Breast epithelium (tissue), 4 donors: Measurements from ENCODE around the gene GREM2. TPM values are rescaled to one million over a fixed set of nuclear protein-coding genes. Genes with fewer than 3 reads are reported as not detected.

Experiments
- DNase-seq, 2 donors: peaks; one replicate each; pipeline ENCODE4 v3.0.0-alpha.2; 2019; ENCODE audit warnings: low spot score in 2 of 2
- H3K27ac ChIP-seq, 2 donors: fragments of 200-600 bp; sonication (generic) in 1 of 2; one replicate each; pipeline ENCODE4 v1.5.1; 2016 to 2019; ENCODE audit warnings: mild to moderate bottlenecking in 1 of 2
- H3K27me3 ChIP-seq, 2 donors: fragments of 200-600 bp; sonication (generic) in 1 of 2; one replicate each; pipeline versions ENCODE4 v1.5.1 to v1.6.0; 2017 to 2019; ENCODE audit warnings: control low read depth in 1 of 2, mild to moderate bottlenecking in 1 of 2
- H3K36me3 ChIP-seq: fragments of 200-600 bp; one replicate; pipeline ENCODE4 v1.5.1; 2019
- H3K4me1 ChIP-seq, 2 donors: fragments of 200-600 bp; sonication (generic); one replicate each; pipeline ENCODE4 v1.5.1; 2016 to 2019; ENCODE audit warnings: control low read depth in 1 of 2
- H3K4me3 ChIP-seq, 3 donors: fragments of 200-600 bp; sonication (generic); 1 replicate in 2 of 3; 2 replicates in 1 of 3; pipeline ENCODE4 v1.5.1; 2016 to 2019; ENCODE audit warnings: mild to moderate bottlenecking in 3 of 3, moderate library complexity in 2 of 3
- H3K9me3 ChIP-seq, 2 donors: fragments of 200-600 bp; sonication (generic) in 1 of 2; one replicate each; pipeline ENCODE4 v1.5.1; 2016 to 2019; ENCODE audit warnings: control low read depth in 1 of 2
- CTCF ChIP-seq, 3 donors: fragments of 450-650 bp; IDR thresholded peaks; one replicate each; pipeline ENCODE4 v1.5.1; 2016 to 2017; ENCODE audit warnings: antibody characterized with exemption in 3 of 3, mild to moderate bottlenecking in 3 of 3, moderate library complexity in 3 of 3
- POLR2A ChIP-seq: fragments of 450-650 bp; IDR thresholded peaks from one replicate; pipeline ENCODE4 v1.6.1; 2016; ENCODE audit warnings: antibody characterized with exemption, mild to moderate bottlenecking, moderate library complexity
- POLR2AphosphoS5 ChIP-seq, 3 donors: sonication (generic); formaldehyde crosslinking; IDR thresholded peaks; one replicate each; pipeline ENCODE4 v1.6.1; 2017; ENCODE audit warnings: antibody characterized with exemption in 3 of 3
- intact Hi-C: fragments of 100-400 bp; cut with DNase I; formaldehyde crosslinking; loops from one replicate; pipeline ENCODE4 v1.15.1; 2023; ENCODE audit warnings: low total_unique reads
- total RNA-seq, 3 donors: library from RNA; depleted of rRNA; stranded (reverse); fragments of >200 nt; gene quantifications; one replicate each; pipeline ENCODE4 v1.1.0, GENCODE V29; 2016

The GREM2 gene
- total RNA-seq, 3 donors from 2014 or later: 0.16 to 2.0 (median 1.0) TPM

- H3K4me1 ChIP-seq: no peaks in the 10 kb centered on the region
- intact Hi-C loops: no loop called here
- no peak overlapping the region for H3K4me3 ChIP-seq
- no peak overlapping the region for H3K27ac ChIP-seq
- no peaks in the 10 kb centered on the region for H3K9me3 ChIP-seq
- DNase-seq: no peak
- H3K36me3 ChIP-seq: no peaks in the 10 kb centered on the region
- no peaks in the 10 kb centered on the region for H3K27me3 ChIP-seq
- TF ChIP-seq POLR2A (no peak), CTCF (IDR thresholded peaks at IDR 0.05) (no peak), POLR2AphosphoS5 (IDR thresholded peaks at IDR 0.05) (no peak)
These were observed 84.9 kb downstream of the GREM2 start for GRCh38 chr1:240527086-240527485.

- no peak overlapping the region for H3K4me3 ChIP-seq
- intact Hi-C loops: no loop called here
- H3K36me3 ChIP-seq: no peaks in the 10 kb centered on the region
- no peaks in the 10 kb centered on the region for H3K27me3 ChIP-seq
- DNase-seq: no peak
- TF ChIP-seq CTCF (IDR thresholded peaks at IDR 0.05): no peak
- TF ChIP-seq POLR2A: no peak
- no peak for TF ChIP-seq POLR2AphosphoS5 (IDR thresholded peaks at IDR 0.05)
- no peaks in the 10 kb centered on the region for H3K9me3 ChIP-seq
- no peaks in the 10 kb centered on the region for H3K4me1 ChIP-seq
- H3K27ac ChIP-seq: no peak overlapping the region
These were observed 85.6 kb downstream of the GREM2 start for GRCh38 chr1:240526312-240526711.

- H3K27ac ChIP-seq: no peak overlapping the region
- H3K36me3 ChIP-seq: no peaks in the 10 kb centered on the region
- no peaks in the 10 kb centered on the region for H3K4me1 ChIP-seq
- intact Hi-C loops: no loop called here
- DNase-seq: no peak
- H3K27me3 ChIP-seq: no peaks in the 10 kb centered on the region
- TF ChIP-seq POLR2A (no peak), CTCF (IDR thresholded peaks at IDR 0.05) (no peak), POLR2AphosphoS5 (IDR thresholded peaks at IDR 0.05) (no peak)
- no peaks in the 10 kb centered on the region for H3K9me3 ChIP-seq
- no peak overlapping the region for H3K4me3 ChIP-seq
These were observed 87.4 kb downstream of the GREM2 start for GRCh38 chr1:240524356-240525069.

- no peak overlapping the region for H3K27ac ChIP-seq
- H3K4me3 ChIP-seq: no peak overlapping the region
- no peaks in the 10 kb centered on the region for H3K27me3 ChIP-seq
- H3K36me3 ChIP-seq: no peaks in the 10 kb centered on the region
- H3K9me3 ChIP-seq: no peaks in the 10 kb centered on the region
- TF ChIP-seq CTCF (IDR thresholded peaks at IDR 0.05) (no peak), POLR2AphosphoS5 (IDR thresholded peaks at IDR 0.05) (no peak), POLR2A (no peak)
- intact Hi-C loops: no loop called here
- no peak for DNase-seq
- H3K4me1 ChIP-seq: no peaks in the 10 kb centered on the region
These were observed 89.7 kb downstream of the GREM2 start for GRCh38 chr1:240522122-240522822.

- no peaks in the 10 kb centered on the region for H3K4me1 ChIP-seq
- H3K9me3 ChIP-seq: no peaks in the 10 kb centered on the region
- no peak overlapping the region for H3K4me3 ChIP-seq
- H3K27me3 ChIP-seq: no peaks in the 10 kb centered on the region
- H3K36me3 ChIP-seq: no peaks in the 10 kb centered on the region
- intact Hi-C loops: no loop called here
- DNase-seq: no peak
- TF ChIP-seq POLR2AphosphoS5 (IDR thresholded peaks at IDR 0.05): no peak
- TF ChIP-seq POLR2A: no peak
- no peak for TF ChIP-seq CTCF (IDR thresholded peaks at IDR 0.05)
- no peak overlapping the region for H3K27ac ChIP-seq
These were observed 94.1 kb downstream of the GREM2 start for GRCh38 chr1:240517891-240518290.
